DOHH2 (cell line): Measurements from ENCODE around the gene SDHC.

Source experiments
- H3F3A ChIP-seq: fragments of 200-600 bp; sonication (generic), shearing (Covaris generic); 2 replicates; pipeline ENCODE4 v1.6.0; 2016; ENCODE audit warnings: antibody characterized with exemption, mild to moderate bottlenecking; ENCODE audit not compliant: control insufficient read depth, insufficient read depth
- H3K27ac ChIP-seq: fragments of 200-600 bp; sonication (generic); 2 replicates; pipeline ENCODE4 v1.5.1; 2014; ENCODE audit warnings: low read depth, mild to moderate bottlenecking, low read length, moderate library complexity
- H3K27me3 ChIP-seq: fragments of 200-600 bp; sonication (generic); 2 replicates; pipeline ENCODE4 v1.6.1; 2014; ENCODE audit warnings: mild to moderate bottlenecking, low read length, mixed read lengths; ENCODE audit not compliant: control insufficient read depth
- H3K36me3 ChIP-seq: fragments of 200-600 bp; sonication (generic); 2 replicates; pipeline ENCODE4 v1.6.1; 2014; ENCODE audit warnings: mild to moderate bottlenecking, low read length, moderate library complexity, mixed read lengths; ENCODE audit not compliant: control insufficient read depth
- H3K4me1 ChIP-seq: fragments of 200-600 bp; sonication (generic); 2 replicates; pipeline ENCODE4 v1.6.1; 2014; ENCODE audit warnings: mild to moderate bottlenecking, low read length, mixed read lengths; ENCODE audit not compliant: control insufficient read depth
- H3K4me2 ChIP-seq: fragments of 200-600 bp; sonication (generic); 2 replicates; pipeline ENCODE4 v1.6.0; 2014; ENCODE audit warnings: mild to moderate bottlenecking, low read length, moderate library complexity
- H3K4me3 ChIP-seq: fragments of 200-600 bp; sonication (generic); 2 replicates; pipeline ENCODE4 v1.5.1; 2014; ENCODE audit warnings: mild to moderate bottlenecking, low read length, mixed read lengths
- H3K79me2 ChIP-seq: fragments of 200-600 bp; sonication (generic); 2 replicates; pipeline ENCODE4 v1.6.1; 2014; ENCODE audit warnings: mild to moderate bottlenecking, low read length, mixed read lengths; ENCODE audit not compliant: control insufficient read depth
- H3K9me2 ChIP-seq: fragments of 200-600 bp; sonication (generic); replicated peaks from 2 replicates; pipeline ENCODE4 v1.6.1; 2014; ENCODE audit warnings: mild to moderate bottlenecking, low read length, mixed read lengths; ENCODE audit not compliant: control insufficient read depth
- H3K9me3 ChIP-seq: fragments of 200-600 bp; sonication (generic); 2 replicates; pipeline ENCODE4 v1.6.1; 2014; ENCODE audit warnings: antibody characterized with exemption, low read length, mixed read lengths; ENCODE audit not compliant: control insufficient read depth, insufficient read depth
- H4K20me1 ChIP-seq: fragments of 200-600 bp; sonication (generic); 2 replicates; pipeline ENCODE4 v1.6.0; 2014; ENCODE audit warnings: low read depth, mild to moderate bottlenecking, antibody characterized with exemption, low read length, moderate library complexity; ENCODE audit not compliant: control insufficient read depth, insufficient read depth
- EZH2phosphoT487 ChIP-seq: fragments of 200-600 bp; sonication (generic); IDR thresholded peaks from 2 replicates; pipeline ENCODE4 v1.6.1; 2017; ENCODE audit warnings: borderline replicate concordance, mild to moderate bottlenecking, antibody characterized with exemption, low read length, moderate library complexity, mixed read lengths
- TF ChIP-seq, protein P1 (sequence below): fragments of 200-600 bp; sonication (generic); IDR thresholded peaks from one replicate; pipeline ENCODE4 v1.5.1; 2014; ENCODE audit warnings: antibody characterized with exemption, mild to moderate bottlenecking, low read depth, low read length; ENCODE audit not compliant: poor library complexity, severe bottlenecking

SDHC gene

GRCh38 chr1:161367684-161368400 lies 53.7 kb downstream of the SDHC start, which contains the start of gene CFAP126:
CFAP126 (minus strand) TSS chr1:161367876; CDS start chr1:161367868, 8 bp downstream.
- TF ChIP-seq, protein P1, sequence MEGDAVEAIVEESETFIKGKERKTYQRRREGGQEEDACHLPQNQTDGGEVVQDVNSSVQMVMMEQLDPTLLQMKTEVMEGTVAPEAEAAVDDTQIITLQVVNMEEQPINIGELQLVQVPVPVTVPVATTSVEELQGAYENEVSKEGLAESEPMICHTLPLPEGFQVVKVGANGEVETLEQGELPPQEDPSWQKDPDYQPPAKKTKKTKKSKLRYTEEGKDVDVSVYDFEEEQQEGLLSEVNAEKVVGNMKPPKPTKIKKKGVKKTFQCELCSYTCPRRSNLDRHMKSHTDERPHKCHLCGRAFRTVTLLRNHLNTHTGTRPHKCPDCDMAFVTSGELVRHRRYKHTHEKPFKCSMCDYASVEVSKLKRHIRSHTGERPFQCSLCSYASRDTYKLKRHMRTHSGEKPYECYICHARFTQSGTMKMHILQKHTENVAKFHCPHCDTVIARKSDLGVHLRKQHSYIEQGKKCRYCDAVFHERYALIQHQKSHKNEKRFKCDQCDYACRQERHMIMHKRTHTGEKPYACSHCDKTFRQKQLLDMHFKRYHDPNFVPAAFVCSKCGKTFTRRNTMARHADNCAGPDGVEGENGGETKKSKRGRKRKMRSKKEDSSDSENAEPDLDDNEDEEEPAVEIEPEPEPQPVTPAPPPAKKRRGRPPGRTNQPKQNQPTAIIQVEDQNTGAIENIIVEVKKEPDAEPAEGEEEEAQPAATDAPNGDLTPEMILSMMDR = peak; percentile 48
- TF ChIP-seq EZH2phosphoT487 = no peak
- Histone ChIP-seq H3K4me2 (no peak within 1 kb of the TSS), H3K9me3 (no peaks in the 10 kb centered on the region), H3F3A (no peaks in the 10 kb centered on the region), H3K9me2 (no peaks in the 10 kb centered on the region), H4K20me1 (no peaks in the 10 kb centered on the region), H3K79me2 (no peaks in the 10 kb centered on the region), H3K27ac (no peak within 1 kb of the TSS), H3K27me3 (no peaks in the 10 kb centered on the region), H3K36me3 (peaks cover 7% of the 10 kb centered on the region; the same call in 1 of the 2 replicates), H3K4me1 (peaks cover 9% of the 10 kb centered on the region), H3K4me3 (no peak within 1 kb of the TSS)

DNA sequence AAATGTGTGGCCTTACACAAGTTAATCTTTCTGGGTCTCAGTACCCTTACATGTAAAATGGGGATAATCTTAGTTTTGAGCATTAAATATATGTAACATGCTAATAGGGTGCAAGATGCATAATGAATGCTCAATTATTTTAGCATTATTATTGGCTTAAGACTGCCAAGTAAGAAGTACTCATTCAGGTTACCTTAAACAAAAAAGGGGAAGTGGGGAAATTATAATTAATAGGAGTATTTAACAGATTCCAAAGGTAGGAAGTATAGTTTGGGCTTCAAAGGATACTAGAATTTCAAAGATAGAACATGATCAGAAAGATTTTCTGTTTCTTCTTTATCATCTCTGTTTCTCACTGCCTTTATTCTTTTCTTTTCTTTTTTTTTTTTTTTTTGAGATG lies 59.3 kb downstream of the SDHC start:
- no peaks in the 10 kb centered on the region for H3K9me3 ChIP-seq
- no peaks in the 10 kb centered on the region for H4K20me1 ChIP-seq
- no peak overlapping the region for H3K27ac ChIP-seq
- H3K4me1 ChIP-seq = peaks cover 8% of the 10 kb centered on the region
- H3K4me2 ChIP-seq = no peak overlapping the region
- no peaks in the 10 kb centered on the region for H3K36me3 ChIP-seq
- no peaks in the 10 kb centered on the region for H3K9me2 ChIP-seq
- H3K79me2 ChIP-seq = no peaks in the 10 kb centered on the region
- no peak for TF ChIP-seq EZH2phosphoT487
- TF ChIP-seq, protein P1 = no peak
- no peaks in the 10 kb centered on the region for H3K27me3 ChIP-seq
- H3K4me3 ChIP-seq = no peak overlapping the region
- peaks cover 9% of the 10 kb centered on the region for H3F3A ChIP-seq

DNA sequence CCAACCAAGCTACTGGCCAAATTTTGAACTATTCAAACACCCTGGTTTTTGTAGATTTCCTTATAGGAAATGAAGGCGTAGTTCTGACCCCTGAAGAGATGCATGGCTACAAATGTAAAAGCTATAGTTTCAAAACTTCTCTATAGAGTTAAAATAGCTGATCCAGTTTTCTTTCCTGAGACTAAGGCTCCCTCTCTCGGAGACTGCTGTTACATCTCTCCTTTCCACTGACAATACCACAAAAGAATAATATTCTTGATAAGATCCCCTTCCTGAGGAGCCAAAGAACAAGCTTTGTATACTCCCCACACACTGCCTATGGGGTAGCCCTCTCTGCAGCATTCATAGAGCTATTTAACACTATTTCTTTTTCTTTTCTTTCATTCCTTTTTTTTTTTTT lies 60.2 kb downstream of the SDHC start:
- H3K79me2 ChIP-seq = no peaks in the 10 kb centered on the region
- TF ChIP-seq EZH2phosphoT487 = no peak
- TF ChIP-seq, protein P1 = peak; percentile 23
- no peak overlapping the region for H3K4me3 ChIP-seq
- no peaks in the 10 kb centered on the region for H4K20me1 ChIP-seq
- peaks cover 12% of the 10 kb centered on the region for H3F3A ChIP-seq
- H3K4me1 ChIP-seq = peaks cover 8% of the 10 kb centered on the region
- no peaks in the 10 kb centered on the region for H3K9me2 ChIP-seq
- no peaks in the 10 kb centered on the region for H3K27me3 ChIP-seq
- no peaks in the 10 kb centered on the region for H3K36me3 ChIP-seq
- H3K27ac ChIP-seq = no peak overlapping the region
- no peaks in the 10 kb centered on the region for H3K9me3 ChIP-seq
- no peak overlapping the region for H3K4me2 ChIP-seq
